Endothelial cell of umbilical vein (primary cell): ENCODE data around the gene NUDT5.
"Not testable (repeated sequence)": the region's sequence is repeated elsewhere in the genome, so short reads cannot be mapped to it uniquely, and the experiment has no call there.

Experiments used
- POLR2A ChIP-seq: IDR thresholded peaks from 2 replicates; pipeline ENCODE4 v1.6.1; 2012; ENCODE audit warnings: low read depth, mild to moderate bottlenecking, control low read depth, low read length
- TF ChIP-seq, protein P1 (sequence below), 2 donors: IDR thresholded peaks; 1 replicate in 1 of 2; 2 replicates in 1 of 2; pipeline ENCODE4 v1.5.1; 2011; ENCODE audit warnings: low read length in 2 of 2, mild to moderate bottlenecking in 2 of 2, moderate library complexity in 2 of 2, control low read depth in 1 of 2, inconsistent platforms in 1 of 2, low read depth in 1 of 2; ENCODE audit not compliant: insufficient read depth in 1 of 2; ENCODE audit errors: extremely low read depth in 1 of 2

DNA sequence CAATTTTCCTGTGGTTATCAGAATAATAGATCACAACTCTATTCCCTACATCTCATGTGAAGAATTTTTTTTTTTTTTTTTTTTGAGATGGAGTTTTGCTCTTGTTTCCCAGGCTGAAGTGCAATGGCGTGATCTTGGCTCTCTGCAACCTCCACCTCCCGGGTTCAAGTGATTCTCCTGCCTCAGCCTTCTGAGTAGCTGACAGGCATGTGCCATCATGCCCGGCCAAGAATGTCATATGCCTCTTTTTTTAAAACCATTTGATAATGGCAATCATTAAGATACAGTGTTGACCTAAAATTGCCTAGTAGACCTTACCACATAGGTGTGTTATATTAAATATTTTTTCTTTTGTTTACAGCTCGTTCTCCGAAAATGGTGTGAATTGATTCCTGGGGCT lies 39.0 kb upstream of the NUDT5 start:
- TF ChIP-seq, protein P1, sequence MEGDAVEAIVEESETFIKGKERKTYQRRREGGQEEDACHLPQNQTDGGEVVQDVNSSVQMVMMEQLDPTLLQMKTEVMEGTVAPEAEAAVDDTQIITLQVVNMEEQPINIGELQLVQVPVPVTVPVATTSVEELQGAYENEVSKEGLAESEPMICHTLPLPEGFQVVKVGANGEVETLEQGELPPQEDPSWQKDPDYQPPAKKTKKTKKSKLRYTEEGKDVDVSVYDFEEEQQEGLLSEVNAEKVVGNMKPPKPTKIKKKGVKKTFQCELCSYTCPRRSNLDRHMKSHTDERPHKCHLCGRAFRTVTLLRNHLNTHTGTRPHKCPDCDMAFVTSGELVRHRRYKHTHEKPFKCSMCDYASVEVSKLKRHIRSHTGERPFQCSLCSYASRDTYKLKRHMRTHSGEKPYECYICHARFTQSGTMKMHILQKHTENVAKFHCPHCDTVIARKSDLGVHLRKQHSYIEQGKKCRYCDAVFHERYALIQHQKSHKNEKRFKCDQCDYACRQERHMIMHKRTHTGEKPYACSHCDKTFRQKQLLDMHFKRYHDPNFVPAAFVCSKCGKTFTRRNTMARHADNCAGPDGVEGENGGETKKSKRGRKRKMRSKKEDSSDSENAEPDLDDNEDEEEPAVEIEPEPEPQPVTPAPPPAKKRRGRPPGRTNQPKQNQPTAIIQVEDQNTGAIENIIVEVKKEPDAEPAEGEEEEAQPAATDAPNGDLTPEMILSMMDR (IDR thresholded peaks at IDR 0.05; ENCODE audit: extremely low read depth in 1 of 2, insufficient read depth in 1 of 2, low read depth in 1 of 2, low read length in 2 of 2) = not testable (repeated sequence)
- not testable (repeated sequence) for TF ChIP-seq POLR2A
